Pancreas (tissue), 10 donors: ENCODE data around the gene ACCSL. TPM values are rescaled to one million over a fixed set of nuclear protein-coding genes. Genes with fewer than 3 reads are reported as not detected.
A peak's percentile ranks its signal among the peaks of the same experiment; 100 is the strongest.

ENCODE experiments used
- ATAC-seq, 4 donors: fragments of 200-7000 bp; cut with Tn5 transposase; one replicate each; pipeline versions ENCODE4 v1.8.0 to v1.9.1; 2020; ENCODE audit warnings: mild to moderate bottlenecking in 4 of 4, moderate library complexity in 4 of 4
- DNase-seq, 6 donors: peaks; one replicate each; pipeline ENCODE4 v3.0.0-alpha.2; 2020
- FAIRE-seq: peaks from 2 replicates; lab custom pipeline; 2012; peaks lifted over from hg19 to GRCh38; lab: Jason Lieb, UNC
- H3K27ac ChIP-seq, 4 donors: fragments of 200-600 bp; sonication (generic); 1 replicate in 3 of 4; 2 replicates in 1 of 4; pipeline versions ENCODE4 v1.5.0 to v1.8.0; 2020
- H3K27me3 ChIP-seq, 4 donors: fragments of 200-600 bp; one replicate each; pipeline ENCODE4 v1.8.0; 2021
- H3K36me3 ChIP-seq, 3 donors: fragments of 200-600 bp; sonication (generic) in 1 of 3; one replicate each; pipeline versions ENCODE4 v1.5.0 to v1.8.0; 2020 to 2021
- H3K4me1 ChIP-seq, 3 donors: fragments of 200-600 bp; one replicate each; pipeline ENCODE4 v1.8.0; 2021
- H3K4me3 ChIP-seq, 4 donors: fragments of 200-600 bp; sonication (generic) in 2 of 4; one replicate each; pipeline versions ENCODE4 v1.5.0 to v1.8.0; 2020 to 2021
- H3K9me3 ChIP-seq, 4 donors: fragments of 200-600 bp; one replicate each; pipeline ENCODE4 v1.8.0; 2021
- CTCF ChIP-seq, 4 donors: fragments of 200-600 bp; sonication (generic) in 3 of 4; IDR thresholded peaks; one replicate each; pipeline versions ENCODE4 v1.5.0 to v1.8.0; 2021; ENCODE audit warnings: antibody characterized with exemption in 4 of 4
- WGBS, 2 donors: extraction: QIAGEN DNeasy Blood & Tissue Kit; methylation state at CpG; one replicate each; pipeline ENCODE4 v1.1.7; 2013; 5-methylcytosine and 5-hydroxymethylcytosine counted together
- intact Hi-C, 3 donors: fragments of 100-400 bp; cut with DNase I; formaldehyde crosslinking; loops; one replicate each; pipeline versions ENCODE4 v1.11.1 to v1.14.2; 2022
- polyA plus RNA-seq, 2 donors: library from polyadenylated mRNA; stranded (reverse); fragments of 200-250 nt; gene quantifications; one replicate each; pipeline ENCODE4 v1.2.3, GENCODE V29; 2013
- total RNA-seq, 6 donors: library from RNA; stranded (reverse); fragmentation: NEBNext Ultra II Directional in 4 of 6; extraction: Animal tissue kit (Norgen Biotek cat#: 25700) in 4 of 6; gene quantifications; one replicate each; pipeline versions ENCODE4 v1.2.1 to v1.2.4, GENCODE V29; 2021 to 2023
- donor health status: healthy with polysubstance abuse.
- donor health status: DM: no; HTN: no; CAD: no; lungs with moderate emphysema.
- donor health status: DM: no; HTN: no; CAD: no.
- donor health status: control.
- donor health status: control.
- donor health status: Bipolar disorder and iron deficiency.
- donor health status: DM: yes; HTN: yes; CAD: no.
- donor health status: DM: no; HTN: no; CAD: no.
- donor health status: DM: no; HTN: no; CAD: no.
- donor health status: DM: yes; HTN: yes; CAD: no.

ACCSL gene
- total and polyA plus RNA-seq, 8 donors = not detected

- H3K4me1 ChIP-seq = no peaks in the 10 kb centered on the region
- no peak overlapping the region for H3K27ac ChIP-seq
- no peaks in the 10 kb centered on the region for H3K36me3 ChIP-seq
- intact Hi-C loops = no loop called here
- H3K4me3 ChIP-seq = no peak overlapping the region
- ATAC-seq (no peak), DNase-seq (no peak), FAIRE-seq (no peak)
- WGBS, 2 donors = 87 to 89% methylated on average over 4 of the region's 4 CpGs
- TF ChIP-seq CTCF (IDR thresholded peaks at IDR 0.05) = no peak
- no peaks in the 10 kb centered on the region for H3K27me3 ChIP-seq
- no peaks in the 10 kb centered on the region for H3K9me3 ChIP-seq
Measured at GRCh38 chr11:44088871-44089270, 41.1 kb downstream of the ACCSL start.

- H3K27ac ChIP-seq = no peak overlapping the region
- 79 to 88% methylated on average over 1 of the region's 1 CpG for WGBS, 2 donors
- H3K4me3 ChIP-seq = no peak overlapping the region
- no peaks in the 10 kb centered on the region for H3K9me3 ChIP-seq
- no peak for DNase-seq
- no peaks in the 10 kb centered on the region for H3K27me3 ChIP-seq
- no peaks in the 10 kb centered on the region for H3K36me3 ChIP-seq
- no peak for FAIRE-seq
- intact Hi-C loops = loop anchor here in 1 of 3 donors (10.0 kb wide), 1 partner anchor 444 kb away; no protein-coding TSS in a partner anchor
- TF ChIP-seq CTCF (IDR thresholded peaks at IDR 0.05) = no peak
- H3K4me1 ChIP-seq = peaks cover 0 to 5% (median 4%) of the 10 kb centered on the region in 3 donors
- ATAC-seq = no peak
Measured at GRCh38 chr11:44090539-44090938, 42.8 kb downstream of the ACCSL start.

DNA sequence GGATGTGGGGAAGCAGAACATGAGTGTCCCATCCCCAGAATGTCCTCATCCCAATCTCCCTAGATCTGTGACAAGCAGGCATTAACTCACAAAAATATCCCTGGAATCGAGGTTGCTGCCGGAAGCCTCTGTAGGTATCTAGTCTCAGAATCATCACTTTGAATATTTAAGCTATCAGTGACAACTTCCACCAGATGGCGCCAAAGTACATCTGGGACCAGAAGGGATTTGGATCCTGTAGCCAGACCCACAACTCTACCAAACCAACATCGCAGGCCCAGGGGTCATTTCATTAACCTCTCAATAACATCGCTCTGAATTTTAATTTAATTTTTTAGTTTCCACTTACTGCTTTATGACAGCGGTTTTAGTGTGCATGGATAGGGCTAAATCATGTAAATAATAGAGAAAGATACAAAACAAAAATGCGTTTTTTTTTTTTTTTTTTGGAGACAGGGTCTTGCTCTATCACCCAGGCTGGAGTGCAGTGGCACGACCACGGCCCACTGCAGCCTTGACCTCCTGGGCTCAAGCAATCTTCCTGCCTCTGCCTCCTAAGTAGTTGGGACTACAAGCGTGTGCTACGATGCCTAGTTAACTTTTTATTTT lies 46.6 kb downstream of the ACCSL start:
- peak; percentile 37 to 75 (median 66) for TF ChIP-seq CTCF (IDR thresholded peaks at IDR 0.05)
- Histone ChIP-seq H3K4me1 (peaks cover 5 to 11% (median 7%) of the 10 kb centered on the region in 3 donors), H3K36me3 (no peaks in the 10 kb centered on the region), H3K27ac (no peak overlapping the region), H3K27me3 (no peaks in the 10 kb centered on the region), H3K9me3 (no peaks in the 10 kb centered on the region), H3K4me3 (no peak overlapping the region)
- no peak for FAIRE-seq
- intact Hi-C loops = loop anchor here in 1 of 3 donors (10.0 kb wide), 1 partner anchor 440 kb away; no protein-coding TSS in a partner anchor
- ATAC-seq = peak; percentile 51 to 79 (median 63)
- WGBS, 2 donors = 26 to 28% methylated on average over 11 of the region's 11 CpGs
- peak in 4 of 6 donors; percentile 61 to 80 (median 67) for DNase-seq

GRCh38 chr11:44095506-44096359 lies 48.0 kb downstream of the ACCSL start, which contains the start of gene EXT2:
EXT2 (plus strand) TSS chr11:44095678; CDS start chr11:44107713, 12,035 bp downstream.
- Histone ChIP-seq H3K9me3 (no peaks in the 10 kb centered on the region), H3K4me3 (peak within 1 kb of the TSS; percentile 66 to 98 (median 90)), H3K27ac (peak within 1 kb of the TSS; percentile 68 to 71 (median 70)), H3K4me1 (peaks cover 5 to 11% (median 7%) of the 10 kb centered on the region in 3 donors), H3K36me3 (no peaks in the 10 kb centered on the region), H3K27me3 (no peaks in the 10 kb centered on the region)
- intact Hi-C loops = loop anchor here in 1 of 3 donors (10.0 kb wide), 1 partner anchor 439 kb away; no protein-coding TSS in a partner anchor
- DNase-seq = peak; percentile 83 to 99 (median 92)
- ATAC-seq = peak; percentile 98 to 99 (median 99)
- peak; percentile 77 to 89 (median 86) for TF ChIP-seq CTCF (IDR thresholded peaks at IDR 0.05)
- FAIRE-seq = no peak
- WGBS, 2 donors = 1% methylated on average over 68 to 83 of the region's 83 CpGs
